ENCODE results near the gene SAP30BP. TPM values are rescaled to one million over a fixed set of nuclear protein-coding genes. Genes with fewer than 3 reads are reported as not detected.

SAP30BP gene
- total and polyA plus RNA-seq, 2 of the 8 experiments (the other 6 are each of a cell fraction or from before 2014, with no cell fraction given) = 63.3 to 79.9 TPM

- no peak overlapping the region for H3K4me2 ChIP-seq (ENCODE audit: insufficient read depth in 1 of 2, low read depth in 2 of 2, low read length in 2 of 2)
- no peak overlapping the region for H3K27ac ChIP-seq (ENCODE audit: low read depth, low read length)
- peaks cover 0 to 6% of the 10 kb centered on the region in 2 experiments for H4K20me1 ChIP-seq (replicated peaks in 1 of 2; ENCODE audit: control insufficient read depth in 1 of 2, insufficient read depth in 2 of 2, low read length in 2 of 2)
- ChIA-PET CTCF (ENCODE audit: partially characterized antibody) (interaction anchor here (0.8 to 9.1 kb wide), 8 partner anchors 9 to 73 kb away, joined by 3 to 87 read pairs (median 5); partner anchors contain the start of gene SMIM5), POLR2A (ENCODE audit: partially characterized antibody) (interaction anchor here (0.8 to 1.7 kb wide), 6 partner anchors 13 to 73 kb away, joined by 3 to 9 read pairs (median 3); a partner anchor contains a TSS)
- H3K23me2 ChIP-seq (ENCODE audit: low read depth, low read length) = no peaks in the 10 kb centered on the region
- H3K14ac ChIP-seq (ENCODE audit: insufficient read length) = no peak overlapping the region
- H3K18ac ChIP-seq (ENCODE audit: extremely low read depth, low read length) = no peak overlapping the region
- H3K56ac ChIP-seq (replicated peaks; ENCODE audit: insufficient read length, low read depth, low read length) = no peak overlapping the region
- H4K91ac ChIP-seq (replicated peaks; ENCODE audit: insufficient read length, low read length) = no peak overlapping the region
- H2BK15ac ChIP-seq (ENCODE audit: low read length) = no peak overlapping the region
- H2BK20ac ChIP-seq (ENCODE audit: low read length) = no peak overlapping the region
- no peaks in the 10 kb centered on the region for H3K79me1 ChIP-seq (ENCODE audit: low read depth, low read length)
- H3K9me3 ChIP-seq (ENCODE audit: insufficient read depth in 2 of 2, low read depth in 1 of 2, low read length in 1 of 2) = no peaks in the 10 kb centered on the region
- no peak overlapping the region for H3K9ac ChIP-seq (replicated peaks in 1 of 4; ENCODE audit: extremely low read depth in 1 of 4, low read depth in 3 of 4, low read length in 3 of 4)
- H2BK120ac ChIP-seq (replicated peaks; ENCODE audit: low read depth, low read length) = no peak overlapping the region
- no peaks in the 10 kb centered on the region for H3K79me2 ChIP-seq (ENCODE audit: control insufficient read depth in 1 of 2, insufficient read depth in 2 of 2, low read length in 2 of 2)
- H2BK5ac ChIP-seq (ENCODE audit: low read depth, low read length) = no peak overlapping the region
- no peak for FAIRE-seq
- H2BK12ac ChIP-seq (ENCODE audit: low read depth, low read length) = no peak overlapping the region
- no peaks in the 10 kb centered on the region for H3K4me1 ChIP-seq (replicated peaks in 1 of 4; ENCODE audit: control insufficient read depth in 3 of 4, insufficient read depth in 4 of 4, low read length in 3 of 4)
- no peak overlapping the region for H4K8ac ChIP-seq (ENCODE audit: extremely low read depth, insufficient read depth, low read length)
- H3K23ac ChIP-seq (ENCODE audit: insufficient read length) = no peak overlapping the region
- no peak overlapping the region for H4K5ac ChIP-seq (ENCODE audit: insufficient read length, low read depth, low read length)
- WGBS, 2 experiments (ENCODE audit: extremely low coverage in 1 of 2, insufficient coverage in 1 of 2, insufficient read length in 1 of 2, insufficient replicate concordance in 2 of 2, low coverage in 1 of 2, low lambda C conversion rate in 2 of 2, missing lambda C conversion rate in 1 of 2) = 94% methylated on average over 12 of the region's 12 CpGs; no CpG with 5 or more reads in 1 of the 2 experiments
- H2AK5ac ChIP-seq (ENCODE audit: low read depth, low read length) = no peak overlapping the region
- H3K4ac ChIP-seq (replicated peaks; ENCODE audit: insufficient read length, low read depth, low read length) = no peak overlapping the region
- H3K36me3 ChIP-seq (ENCODE audit: control insufficient read depth in 2 of 4, insufficient read depth in 4 of 4, low read length in 3 of 4) = peaks cover 16 to 44% (median 29%) of the 10 kb centered on the region in 4 experiments; a peak in 7 of 8 replicates
- H3K4me3 ChIP-seq (ENCODE audit: extremely low read depth in 1 of 4, insufficient read depth in 2 of 4, low read depth in 3 of 4, low read length in 4 of 4) = no peak overlapping the region
- H2AFZ ChIP-seq (ENCODE audit: low read length) = no peak overlapping the region
- no peak for TF ChIP-seq KDM4A (IDR thresholded peaks at IDR 0.05; ENCODE audit: low read depth, low read length, severe bottlenecking)
- no peak for DNase-seq (ENCODE audit: low read depth in 1 of 2, low spot score in 2 of 2)
- H3K27me3 ChIP-seq (replicated peaks in 1 of 4; ENCODE audit: control insufficient read depth in 3 of 4, extremely low read depth in 1 of 4, insufficient read depth in 3 of 4, low read length in 3 of 4) = no peaks in the 10 kb centered on the region
Measured at GRCh38 chr17:75707079-75707571, 40.0 kb downstream of the SAP30BP start.

Measured in H1 (cell line).